Stimulated activated effector memory CD8-positive, alpha-beta T cell treated with anti-CD3 and anti-CD28 coated beads, Interleukin-12 subunit alpha, Interleukin-12 subunit beta, amount 100 ng/mL, for 72 hours (primary cell): ENCODE results near the gene CFAP410.
"Not testable (repeated sequence)": the region's sequence is repeated elsewhere in the genome, so short reads cannot be mapped to it uniquely, and the experiment has no call there.

Experiments
- ATAC-seq: fragments of 150-1000 bp; cut with Tn5 transposase; 2 replicates; pipeline ENCODE4 v1.10.0; 2021
- DNase-seq, 2 donors: peaks; one replicate each; pipeline ENCODE4 v3.0.0; 2021 to 2022; ENCODE audit warnings: low spot score in 2 of 2
- H3K27ac Mint-ChIP-seq: one replicate; pipeline ENCODE4 v1.8.0; 2022; ENCODE audit warnings: mild to moderate bottlenecking, mixed read lengths
- H3K36me3 Mint-ChIP-seq: one replicate; pipeline ENCODE4 v1.8.0; 2022; ENCODE audit warnings: mild to moderate bottlenecking, mixed read lengths
- H3K4me1 Mint-ChIP-seq: one replicate; pipeline ENCODE4 v1.8.0; 2022; ENCODE audit warnings: mixed read lengths
- H3K4me3 Mint-ChIP-seq: one replicate; pipeline ENCODE4 v1.8.0; 2022; ENCODE audit warnings: mild to moderate bottlenecking, mixed read lengths
- H3K9me3 Mint-ChIP-seq: one replicate; pipeline ENCODE4 v1.8.0; 2022; ENCODE audit warnings: mixed read lengths

The CFAP410 gene

DNA sequence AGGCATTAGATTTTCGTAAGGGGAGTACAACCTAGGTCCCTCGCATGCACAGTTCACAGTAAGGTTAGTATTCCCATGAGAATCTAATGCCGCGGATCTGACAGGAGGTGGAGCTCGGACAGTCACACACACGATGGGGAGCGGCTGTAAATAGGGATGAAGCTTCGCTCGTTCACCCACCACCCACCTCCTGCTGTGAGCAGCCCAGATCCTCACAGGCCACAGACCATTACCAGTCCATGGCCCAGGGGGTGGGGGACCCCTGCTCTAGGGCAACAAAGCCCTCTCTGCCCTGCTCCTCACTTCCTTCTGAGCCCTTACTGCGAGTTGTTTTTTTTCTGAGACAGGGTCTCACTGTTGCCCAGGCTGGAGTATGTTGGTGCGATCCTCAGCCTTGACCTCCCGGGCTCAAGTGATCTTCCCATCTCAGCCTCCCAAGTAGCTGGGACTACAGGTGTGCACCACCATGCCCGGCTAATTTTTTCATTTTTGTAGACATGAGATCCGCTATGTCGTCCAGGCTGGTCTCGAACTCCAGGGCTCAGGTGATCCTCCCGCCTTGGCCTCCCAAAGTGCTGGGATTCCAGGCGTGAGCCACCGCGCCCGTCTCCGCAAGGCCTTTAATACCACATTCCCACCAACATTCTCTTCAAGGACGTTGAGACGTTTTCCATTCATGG, 35.6 kb upstream of the CFAP410 start:
- peak overlapping the region; percentile 71 for H3K27ac Mint-ChIP-seq
- peaks cover 32% of the 10 kb centered on the region for H3K4me1 Mint-ChIP-seq
- no peaks in the 10 kb centered on the region for H3K9me3 Mint-ChIP-seq
- DNase-seq, result no peak
- H3K36me3 Mint-ChIP-seq, result peaks cover 13% of the 10 kb centered on the region
- H3K4me3 Mint-ChIP-seq, result peak overlapping the region; percentile 50
- no peak for ATAC-seq

DNA sequence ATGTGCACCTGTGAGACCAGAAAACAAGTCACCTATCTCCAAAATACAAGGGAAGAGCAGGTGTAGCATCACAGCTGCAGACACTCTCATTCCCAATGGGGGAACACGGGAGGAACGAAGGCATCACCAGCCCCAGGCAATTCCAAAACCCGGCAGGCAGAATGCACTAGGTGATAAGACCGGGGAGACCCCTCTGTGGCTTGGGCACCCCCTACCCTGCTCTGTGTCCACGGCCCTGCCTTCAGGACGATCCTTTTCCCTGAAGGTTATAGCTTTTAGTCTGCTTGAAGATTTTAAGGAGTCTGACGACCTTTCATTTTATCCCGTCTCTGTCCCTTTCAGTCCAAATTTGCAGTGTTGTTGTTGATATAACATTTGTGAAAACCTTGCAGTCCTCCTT, 33.4 kb upstream of the CFAP410 start:
- ATAC-seq (no peak), DNase-seq (no peak)
- Mint-ChIP-seq H3K4me3 (no peak overlapping the region), H3K4me1 (peaks cover 32% of the 10 kb centered on the region), H3K36me3 (peaks cover 13% of the 10 kb centered on the region), H3K9me3 (no peaks in the 10 kb centered on the region), H3K27ac (no peak overlapping the region)

DNA sequence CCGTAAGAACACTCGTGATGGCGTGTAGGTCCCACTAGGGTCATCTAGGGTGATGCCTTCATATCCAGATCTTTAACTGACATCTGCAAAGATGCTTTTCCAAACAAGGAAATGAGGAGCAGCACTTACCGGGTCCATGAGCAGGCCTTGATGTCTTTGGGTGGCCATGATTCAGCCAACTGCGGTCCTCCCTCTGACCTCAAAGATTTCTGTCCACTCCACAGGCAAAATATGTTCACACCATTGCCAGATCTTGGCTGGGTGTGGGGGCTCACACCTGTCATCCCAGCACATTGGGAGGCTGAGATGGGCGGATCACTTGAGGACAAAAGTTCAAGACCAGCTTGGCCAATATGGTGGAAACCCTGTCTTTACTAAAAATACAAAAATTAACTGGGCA, 32.4 kb upstream of the CFAP410 start:
- Mint-ChIP-seq H3K4me1 (peaks cover 26% of the 10 kb centered on the region), H3K27ac (no peak overlapping the region), H3K9me3 (no peaks in the 10 kb centered on the region), H3K4me3 (no peak overlapping the region), H3K36me3 (peaks cover 13% of the 10 kb centered on the region)
- no peak for DNase-seq
- no peak for ATAC-seq

DNA sequence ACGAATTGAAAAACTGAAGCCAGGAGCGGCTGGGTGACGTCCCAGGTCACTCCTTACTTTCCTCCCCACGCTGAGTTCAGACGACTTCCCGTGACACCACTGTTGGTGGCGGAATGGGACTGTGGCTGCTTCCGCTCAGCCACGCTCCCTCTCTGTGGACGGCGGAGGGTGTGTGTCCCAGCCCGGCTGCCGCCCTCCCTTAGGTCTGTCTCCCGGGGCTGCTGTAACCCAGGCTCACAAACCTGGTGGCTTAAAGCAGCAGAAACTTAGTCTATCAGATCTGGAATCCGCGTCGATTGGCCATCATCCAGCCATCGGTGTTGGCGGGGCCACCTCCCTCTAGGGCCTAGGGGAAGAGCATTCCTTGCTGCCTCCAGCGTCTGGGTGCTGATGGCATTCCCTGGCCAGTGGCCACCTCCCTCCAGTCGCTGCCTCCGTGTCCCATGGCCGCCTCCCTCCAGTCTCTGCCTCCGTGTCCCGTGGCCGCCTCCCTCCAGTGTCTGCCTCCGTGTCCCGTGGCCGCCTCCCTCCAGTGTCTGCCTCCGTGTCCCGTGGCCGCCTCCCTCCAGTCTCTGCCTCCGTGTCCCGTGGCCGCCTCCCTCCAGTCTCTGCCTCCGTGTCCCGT, 31.7 kb upstream of the CFAP410 start:
- Mint-ChIP-seq H3K9me3 (no peaks in the 10 kb centered on the region), H3K4me3 (no peak overlapping the region), H3K36me3 (peaks cover 10% of the 10 kb centered on the region), H3K27ac (no peak overlapping the region), H3K4me1 (peaks cover 20% of the 10 kb centered on the region)
- ATAC-seq (no peak), DNase-seq (no peak)

DNA sequence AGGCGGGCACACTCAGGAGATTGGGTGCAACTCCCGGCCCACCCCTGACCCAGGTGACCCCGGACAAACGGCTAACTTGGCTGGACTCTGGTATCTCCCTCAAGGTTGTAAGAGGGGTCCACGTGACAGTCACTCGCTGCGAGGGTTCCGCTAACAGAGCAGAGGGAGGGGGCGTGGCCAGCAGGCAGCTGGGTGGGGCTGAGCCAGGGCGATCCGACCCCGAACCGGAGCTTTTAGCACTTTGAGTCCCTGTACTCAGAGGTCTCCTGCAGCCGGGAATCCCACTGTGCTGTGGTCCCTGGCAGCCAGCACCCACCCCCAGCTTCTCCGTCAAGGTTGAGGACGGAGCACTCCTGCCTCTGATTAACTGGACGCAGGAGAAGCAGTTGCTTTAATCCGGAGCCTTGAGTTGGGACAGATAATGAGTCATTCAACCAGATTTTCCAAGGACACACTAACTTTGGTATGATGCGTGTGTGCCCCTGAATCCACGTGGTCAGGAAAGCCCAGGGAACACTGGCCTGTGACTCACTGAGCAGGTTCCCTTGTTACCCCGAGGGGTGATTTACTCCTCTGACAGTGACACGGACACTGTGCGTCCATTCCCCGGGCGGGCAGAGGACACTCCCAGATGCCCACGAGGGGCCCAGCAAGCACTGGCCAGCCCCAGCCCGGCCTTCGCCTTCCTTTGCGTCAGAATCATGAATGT, 31.0 kb upstream of the CFAP410 start:
- no peak for ATAC-seq
- H3K9me3 Mint-ChIP-seq, result no peaks in the 10 kb centered on the region
- H3K4me1 Mint-ChIP-seq, result peaks cover 13% of the 10 kb centered on the region
- no peak for DNase-seq
- no peak overlapping the region for H3K27ac Mint-ChIP-seq
- H3K36me3 Mint-ChIP-seq, result peaks cover 3% of the 10 kb centered on the region
- H3K4me3 Mint-ChIP-seq, result no peak overlapping the region

DNA sequence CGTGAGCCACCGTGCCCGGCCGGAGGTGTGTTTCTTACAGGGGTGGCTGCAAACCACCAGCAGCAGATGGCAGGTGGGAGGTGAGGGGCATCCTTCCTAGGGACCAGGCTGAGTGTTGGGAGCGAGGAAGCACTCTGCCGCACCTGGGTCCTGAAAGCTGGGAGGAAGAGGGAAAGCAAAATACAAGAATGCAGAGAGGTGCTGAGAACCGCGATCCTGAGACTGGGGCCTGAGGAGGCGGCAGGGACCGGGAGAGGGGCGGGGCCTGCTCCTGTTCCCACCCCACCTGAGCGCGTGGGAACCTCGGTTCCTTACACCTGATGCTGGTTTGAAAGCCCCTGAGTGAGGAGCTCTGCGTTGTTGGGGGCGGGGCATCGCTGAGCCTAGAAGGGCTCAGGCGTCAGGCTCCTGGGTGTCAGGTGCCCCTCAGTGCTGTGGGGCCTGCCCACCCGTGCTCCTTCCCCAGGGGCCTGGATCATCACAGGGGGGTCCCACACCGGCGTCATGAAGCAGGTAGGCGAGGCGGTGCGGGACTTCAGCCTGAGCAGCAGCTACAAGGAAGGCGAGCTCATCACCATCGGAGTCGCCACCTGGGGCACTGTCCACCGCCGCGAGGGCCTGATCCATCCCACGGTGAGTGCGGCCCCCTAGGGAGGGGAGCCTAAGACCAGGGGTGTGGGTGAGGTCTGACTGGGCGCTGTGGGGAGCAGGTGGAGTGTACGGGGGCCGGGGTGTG, 29.7 kb upstream of the CFAP410 start:
- Mint-ChIP-seq H3K4me3 (no peak overlapping the region), H3K9me3 (no peaks in the 10 kb centered on the region), H3K27ac (no peak overlapping the region), H3K36me3 (no peaks in the 10 kb centered on the region), H3K4me1 (peaks cover 4% of the 10 kb centered on the region)
- no peak for ATAC-seq
- no peak for DNase-seq

DNA sequence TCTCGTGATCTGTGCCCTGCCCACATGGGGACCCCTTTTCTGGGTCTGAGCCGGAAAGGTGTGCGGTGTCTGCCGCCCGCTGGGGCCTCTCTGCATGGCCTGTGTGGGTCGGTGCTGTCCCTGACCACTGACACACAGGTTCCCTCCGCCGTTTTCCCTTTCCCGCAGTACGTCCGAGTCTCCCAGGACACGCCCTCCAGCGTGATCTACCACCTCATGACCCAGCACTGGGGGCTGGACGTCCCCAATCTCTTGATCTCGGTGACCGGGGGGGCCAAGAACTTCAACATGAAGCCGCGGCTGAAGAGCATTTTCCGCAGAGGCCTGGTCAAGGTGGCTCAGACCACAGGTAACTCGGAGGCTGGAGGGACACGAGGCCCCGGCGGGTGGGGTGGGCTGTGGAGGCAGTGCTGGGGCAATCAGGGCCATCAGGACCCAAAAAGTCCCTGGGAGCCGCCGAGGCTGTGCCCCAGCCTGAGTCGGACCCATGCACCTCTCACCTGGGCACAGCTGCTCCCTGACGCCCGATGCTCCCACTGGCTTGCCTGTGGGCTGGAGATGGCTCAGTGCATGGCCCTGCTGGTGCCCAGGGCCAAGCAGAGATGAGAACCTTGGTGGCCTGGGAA, 27.5 kb upstream of the CFAP410 start:
- Mint-ChIP-seq H3K4me3 (no peak overlapping the region), H3K9me3 (peaks cover 5% of the 10 kb centered on the region), H3K4me1 (no peaks in the 10 kb centered on the region), H3K27ac (no peak overlapping the region), H3K36me3 (no peaks in the 10 kb centered on the region)
- no peak for DNase-seq
- no peak for ATAC-seq

DNA sequence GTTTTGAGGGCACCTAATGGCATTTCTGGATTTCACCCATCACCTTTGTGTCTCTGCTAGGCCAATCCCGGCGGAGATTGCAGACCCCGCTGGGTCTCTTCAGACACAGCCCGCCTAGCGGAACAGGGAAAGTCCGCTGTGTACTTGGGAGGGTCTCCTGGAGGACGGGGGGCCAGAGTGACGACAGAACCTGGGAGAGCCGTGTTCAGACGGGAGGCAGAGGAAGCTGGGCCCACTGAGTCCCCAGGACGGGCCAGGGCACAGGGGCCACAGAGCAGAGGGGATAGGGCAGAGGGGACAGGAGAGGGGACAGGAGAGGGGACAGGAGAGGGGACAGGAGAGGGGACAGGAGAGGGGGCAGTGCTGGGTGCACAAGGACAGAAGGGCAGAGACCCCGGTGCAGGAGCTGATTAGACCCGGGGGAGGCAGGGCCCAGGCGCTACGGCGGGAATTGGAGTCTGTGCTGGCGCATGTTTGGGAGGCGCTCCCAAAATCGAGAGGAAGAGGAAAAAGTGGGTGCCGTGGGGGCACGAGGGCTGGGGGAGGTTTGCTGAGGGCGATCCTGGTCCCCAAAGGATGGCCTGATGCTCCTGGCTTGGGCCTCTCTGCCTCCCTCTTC, 26.9 kb upstream of the CFAP410 start:
- Mint-ChIP-seq H3K4me3 (no peak overlapping the region), H3K36me3 (no peaks in the 10 kb centered on the region), H3K9me3 (peaks cover 5% of the 10 kb centered on the region), H3K4me1 (no peaks in the 10 kb centered on the region), H3K27ac (no peak overlapping the region)
- ATAC-seq, result no peak
- DNase-seq, result no peak

DNA sequence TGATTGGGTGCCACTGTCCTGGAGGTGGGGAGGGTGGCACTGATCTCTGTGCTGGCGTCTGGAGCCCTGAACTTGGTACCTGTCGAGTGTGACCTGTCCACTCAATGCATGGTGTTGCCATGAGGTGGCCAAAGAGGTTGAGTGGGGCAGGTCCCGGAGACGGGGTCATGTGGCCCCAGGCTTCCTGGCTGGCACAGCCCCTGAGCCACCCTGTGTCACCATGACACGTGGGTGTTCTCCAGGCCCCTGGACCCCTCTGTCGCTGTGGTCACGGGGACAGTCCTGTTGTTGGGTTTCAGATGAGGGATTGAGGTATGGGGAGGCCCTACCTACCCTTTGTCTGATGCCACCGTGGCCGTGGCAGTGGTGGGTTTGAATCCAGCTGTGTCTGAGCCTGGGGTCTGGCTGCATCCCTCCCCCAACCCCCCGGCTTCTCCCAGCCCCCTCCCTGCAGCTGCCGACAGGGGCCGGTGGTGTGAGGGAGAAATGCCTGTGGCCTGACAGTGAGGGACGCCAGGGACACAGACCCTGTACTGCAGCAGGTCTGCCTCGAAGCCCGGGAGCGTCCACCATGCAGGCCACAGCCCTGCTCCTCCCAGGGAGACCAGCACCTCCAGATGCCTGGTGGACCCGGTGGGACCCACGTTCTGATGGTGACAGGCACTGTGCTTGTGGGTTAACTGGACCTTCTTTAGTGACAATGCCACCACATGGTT, 26.2 kb upstream of the CFAP410 start:
- Mint-ChIP-seq H3K4me1 (no peaks in the 10 kb centered on the region), H3K27ac (no peak overlapping the region), H3K9me3 (peaks cover 5% of the 10 kb centered on the region), H3K4me3 (no peak overlapping the region), H3K36me3 (no peaks in the 10 kb centered on the region)
- DNase-seq (no peak), ATAC-seq (no peak)

DNA sequence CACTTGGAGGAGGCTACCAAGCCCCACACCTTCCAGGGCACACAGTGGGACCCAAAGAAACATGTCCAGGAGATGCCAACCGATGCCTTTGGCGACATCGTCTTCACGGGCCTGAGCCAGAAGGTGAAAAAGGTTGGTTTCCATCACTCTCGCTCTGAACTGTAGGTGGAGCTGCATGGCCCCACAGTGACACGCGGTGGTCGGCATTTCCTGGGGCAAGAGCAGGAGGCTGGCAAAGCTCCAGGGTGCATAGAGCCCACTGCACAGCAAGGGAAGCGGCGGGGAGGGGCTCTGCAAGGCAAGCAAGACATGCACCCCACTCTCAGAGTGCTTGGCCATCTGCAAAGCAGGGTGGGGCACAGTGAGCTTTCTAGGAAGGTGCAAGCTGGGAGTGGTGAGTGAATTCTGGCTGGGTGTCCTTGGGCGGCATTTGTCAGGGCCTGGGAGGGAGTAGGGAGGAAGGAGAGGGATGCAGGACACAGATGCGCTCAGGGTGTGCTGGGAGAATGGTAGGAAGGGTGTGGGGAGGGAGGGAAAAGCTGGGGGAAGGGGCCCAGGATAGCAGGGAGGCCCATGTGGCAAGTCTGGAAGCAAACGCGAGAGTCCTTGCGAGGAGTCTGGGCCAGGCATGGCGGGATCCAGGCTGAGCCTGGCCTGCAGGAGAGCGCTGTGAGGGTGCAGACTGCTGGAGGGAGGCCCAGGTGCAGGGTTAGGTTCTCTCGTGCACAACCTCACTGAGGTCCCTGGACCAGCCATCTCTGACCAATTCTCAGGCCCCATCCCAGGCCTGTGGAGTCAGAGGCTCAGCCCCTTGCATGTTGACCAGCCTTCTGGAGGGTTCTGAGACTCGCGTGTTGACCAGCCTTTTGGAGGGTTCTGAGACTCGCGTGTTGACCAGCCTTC, 25.2 kb upstream of the CFAP410 start:
- no peaks in the 10 kb centered on the region for H3K4me1 Mint-ChIP-seq
- H3K9me3 Mint-ChIP-seq, result peaks cover 5% of the 10 kb centered on the region
- no peaks in the 10 kb centered on the region for H3K36me3 Mint-ChIP-seq
- DNase-seq, result no peak
- no peak for ATAC-seq
- no peak overlapping the region for H3K27ac Mint-ChIP-seq
- no peak overlapping the region for H3K4me3 Mint-ChIP-seq

DNA sequence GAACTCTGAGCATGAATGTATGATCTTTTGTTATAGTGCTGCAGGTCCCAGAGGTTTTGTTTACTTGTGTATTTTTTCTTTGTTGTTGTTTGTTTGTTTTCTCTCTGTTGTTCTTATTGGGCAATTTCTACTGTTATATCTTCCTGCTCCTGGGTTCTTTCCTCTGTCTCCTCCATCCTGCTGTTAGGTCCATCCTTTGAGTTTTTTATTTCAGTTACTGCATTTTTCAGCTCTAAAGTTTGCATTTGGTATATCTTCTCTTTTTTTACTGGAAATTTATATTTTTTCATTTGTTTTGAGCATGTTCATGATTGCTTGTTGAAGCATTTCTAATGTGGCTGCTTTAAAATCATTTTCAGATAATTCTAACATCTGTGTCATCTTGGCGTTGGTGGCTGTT, 24.1 kb upstream of the CFAP410 start:
- Mint-ChIP-seq H3K9me3 (peaks cover 5% of the 10 kb centered on the region), H3K27ac (no peak overlapping the region), H3K4me1 (no peaks in the 10 kb centered on the region), H3K4me3 (no peak overlapping the region), H3K36me3 (no peaks in the 10 kb centered on the region)
- no peak for DNase-seq
- ATAC-seq, result no peak

DNA sequence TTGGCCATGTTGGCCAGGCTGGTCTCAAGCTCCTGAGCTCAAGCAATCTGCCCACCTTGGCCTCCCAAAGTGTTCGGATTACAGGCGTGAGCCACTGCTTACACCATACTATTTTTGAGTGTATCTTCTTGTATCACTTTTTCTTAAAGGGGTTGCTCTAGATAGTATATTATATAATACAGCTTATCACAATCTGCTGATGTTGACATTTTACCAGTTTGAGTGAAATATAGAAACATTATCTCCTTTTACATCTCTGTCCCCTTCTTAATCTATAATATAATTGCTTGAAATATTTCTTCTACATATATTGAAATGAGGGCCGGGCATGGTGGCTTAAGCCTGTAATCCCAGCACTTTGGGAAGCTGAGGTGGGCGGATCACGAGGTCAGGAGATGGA, 22.7 kb upstream of the CFAP410 start:
- H3K36me3 Mint-ChIP-seq, ATAC-seq, H3K9me3 Mint-ChIP-seq, H3K27ac Mint-ChIP-seq, DNase-seq, H3K4me3 Mint-ChIP-seq, H3K4me1 Mint-ChIP-seq: not testable (repeated sequence)

DNA sequence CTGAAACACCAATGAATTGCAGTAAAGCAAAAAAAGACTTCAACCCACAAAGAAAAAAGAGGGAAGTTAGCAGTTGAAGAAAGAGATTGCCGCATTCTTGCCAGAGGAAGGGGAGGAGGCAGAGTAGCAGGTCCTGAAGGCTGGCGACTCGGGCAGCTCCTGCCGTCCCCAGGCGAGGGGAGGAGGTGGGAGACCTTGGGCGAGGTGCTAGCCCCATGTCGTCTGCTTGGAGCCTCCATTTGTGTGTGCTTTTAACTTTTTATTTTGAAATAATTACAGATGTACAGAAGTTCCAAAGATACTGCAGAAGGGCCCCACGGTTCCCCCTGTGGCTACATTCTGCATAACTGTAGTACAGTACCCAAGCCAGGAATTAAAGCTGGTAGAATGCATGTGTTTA, 21.0 kb upstream of the CFAP410 start:
- DNase-seq (no peak), ATAC-seq (no peak)
- Mint-ChIP-seq H3K4me3 (no peak overlapping the region), H3K36me3 (no peaks in the 10 kb centered on the region), H3K4me1 (peaks cover 12% of the 10 kb centered on the region), H3K27ac (no peak overlapping the region), H3K9me3 (peaks cover 5% of the 10 kb centered on the region)

DNA sequence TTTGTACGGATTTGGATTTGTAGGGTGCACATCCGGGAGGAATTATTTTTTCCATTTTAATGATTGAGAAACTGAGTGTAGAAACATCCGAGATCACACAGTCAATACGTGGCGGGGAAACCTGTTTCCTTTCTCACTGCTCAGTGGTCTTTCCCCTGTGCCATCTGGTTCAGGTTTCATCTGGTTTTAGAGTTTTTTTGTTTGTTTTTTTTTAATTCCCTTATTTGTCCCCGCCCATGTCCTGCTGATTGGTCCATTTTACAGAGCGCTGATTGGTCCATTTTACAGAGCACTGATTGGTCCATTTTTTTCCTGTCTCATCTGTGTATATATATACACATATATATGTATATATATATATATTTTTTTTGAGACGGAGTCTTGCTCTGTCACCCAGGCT, 20.2 kb upstream of the CFAP410 start:
- no peak overlapping the region for H3K27ac Mint-ChIP-seq
- peaks cover 19% of the 10 kb centered on the region for H3K4me1 Mint-ChIP-seq
- no peak for ATAC-seq
- H3K4me3 Mint-ChIP-seq, result no peak overlapping the region
- no peak for DNase-seq
- no peaks in the 10 kb centered on the region for H3K36me3 Mint-ChIP-seq
- H3K9me3 Mint-ChIP-seq, result peaks cover 5% of the 10 kb centered on the region
